PFSK-1 (cell line): ENCODE measurements around the gene EIF3J. TPM values are rescaled to one million over a fixed set of nuclear protein-coding genes. Genes with fewer than 3 reads are reported as not detected.

Source experiments
- FOXP2 ChIP-seq: optimal IDR thresholded peaks from 2 replicates; pipeline ENCODE3; 2011; ENCODE audit warnings: borderline replicate concordance, control low read depth, inconsistent platforms; ENCODE audit not compliant: insufficient read depth; ENCODE audit errors: extremely low read length, extremely low read depth
- POLR2AphosphoS5 ChIP-seq: IDR thresholded peaks from 2 replicates; pipeline ENCODE4 v1.6.1; 2012; ENCODE audit warnings: low read depth, mild to moderate bottlenecking, control low read depth, low read length, moderate library complexity
- REST ChIP-seq, 2 experiments: IDR thresholded peaks; 2 replicates each; pipeline versions ENCODE4 v1.6.1 to v1.8.0; 2011 to 2012; ENCODE audit warnings: low read depth in 2 of 2, low read length in 2 of 2, control low read depth in 1 of 2, inconsistent platforms in 1 of 2, mild to moderate bottlenecking in 1 of 2, moderate library complexity in 1 of 2; ENCODE audit not compliant: insufficient read depth in 1 of 2
- SIN3A ChIP-seq: IDR thresholded peaks from 2 replicates; pipeline ENCODE4 v1.6.1; 2012; ENCODE audit warnings: mild to moderate bottlenecking, low read length, moderate library complexity, borderline replicate concordance; ENCODE audit not compliant: insufficient read depth
- TAF1 ChIP-seq: IDR thresholded peaks from 2 replicates; pipeline ENCODE4 v1.6.1; 2012; ENCODE audit warnings: low read length, control low read depth, borderline replicate concordance; ENCODE audit not compliant: insufficient read depth
- polyA plus RNA-seq: library from polyadenylated mRNA; unstranded; fragments of >200 nt; gene quantifications from one replicate; pipeline ENCODE4 v1.2.1, GENCODE V29; 2012; ENCODE audit warnings: low read depth, missing spikeins; ENCODE audit not compliant: insufficient read length

EIF3J gene
- 145 TPM for polyA plus RNA-seq

- peak; percentile 91; the same call in 1 of the 2 replicates for TF ChIP-seq TAF1
- TF ChIP-seq POLR2AphosphoS5 = peak; percentile 76
- TF ChIP-seq FOXP2 = peak; percentile 93
- TF ChIP-seq REST (IDR thresholded peaks at IDR 0.05; ENCODE audit: insufficient read depth in 1 of 2, low read depth in 2 of 2, low read length in 2 of 2) = no peak
- TF ChIP-seq SIN3A = peak; percentile 73; the same call in 1 of the 2 replicates
These were observed at the start of gene EIF3J for GRCh38 chr15:44536962-44537734. TSS of gene EIF3J (plus strand) at chr15:44537147. CDS start at chr15:44537195, 48 bp downstream.

GRCh38 chr15:44489464-44489863 is 47.5 kb upstream of the EIF3J start:
- TF ChIP-seq SIN3A (no peak), REST (IDR thresholded peaks at IDR 0.05; ENCODE audit: insufficient read depth in 1 of 2, low read depth in 2 of 2, low read length in 2 of 2) (no peak), TAF1 (no peak), FOXP2 (no peak), POLR2AphosphoS5 (no peak)

- TF ChIP-seq SIN3A (no peak), FOXP2 (no peak), POLR2AphosphoS5 (no peak), REST (IDR thresholded peaks at IDR 0.05; ENCODE audit: insufficient read depth in 1 of 2, low read depth in 2 of 2, low read length in 2 of 2) (no peak), TAF1 (no peak)
These were observed 46.3 kb upstream of the EIF3J start for GRCh38 chr15:44490622-44491021.

- no peak for TF ChIP-seq POLR2AphosphoS5
- TF ChIP-seq REST (IDR thresholded peaks at IDR 0.05; ENCODE audit: insufficient read depth in 1 of 2, low read depth in 2 of 2, low read length in 2 of 2) = no peak
These were observed 44.9 kb upstream of the EIF3J start for GRCh38 chr15:44492040-44492439.
